Neural cell (in vitro differentiated cells): ENCODE data around the gene ALLC. TPM values are rescaled to one million over a fixed set of nuclear protein-coding genes. Genes with fewer than 3 reads are reported as not detected.

Experiments
- H2AFZ ChIP-seq: fragments of 200-600, 300-800 bp; sonication (generic), shearing (Covaris generic); 2 replicates; pipeline ENCODE4 v1.6.0; 2014; ENCODE audit warnings: low read depth, mild to moderate bottlenecking, antibody characterized with exemption, low read length, moderate library complexity
- H3F3A ChIP-seq: fragments of 200-600 bp; shearing (Covaris generic); 2 replicates; pipeline ENCODE4 v1.6.1; 2016; ENCODE audit warnings: mild to moderate bottlenecking, moderate library complexity, mixed read lengths, antibody characterized with exemption, low read length; ENCODE audit not compliant: insufficient read depth, poor library complexity, severe bottlenecking
- H3K27ac ChIP-seq: fragments of 200-600, 300-800 bp; sonication (generic), shearing (Covaris generic); 2 replicates; pipeline ENCODE4 v1.5.1; 2014; ENCODE audit warnings: mild to moderate bottlenecking, low read length, moderate library complexity
- H3K27me3 ChIP-seq: fragments of 300-800, 200-600 bp; sonication (generic), shearing (Covaris generic); 2 replicates; pipeline ENCODE4 v1.6.0; 2014; ENCODE audit warnings: mild to moderate bottlenecking, low read depth, low read length, moderate library complexity; ENCODE audit not compliant: insufficient read depth
- H3K36me3 ChIP-seq: fragments of 300-800, 200-600 bp; sonication (generic), shearing (Covaris generic); 2 replicates; pipeline ENCODE4 v1.5.1; 2014; ENCODE audit warnings: mild to moderate bottlenecking, antibody characterized with exemption, low read length, moderate library complexity; ENCODE audit not compliant: insufficient read depth
- H3K4me2 ChIP-seq: fragments of 300-800, 200-600 bp; sonication (generic), shearing (Covaris generic); 2 replicates; pipeline ENCODE4 v1.6.0; 2014; ENCODE audit warnings: mild to moderate bottlenecking, low read length
- H3K4me3 ChIP-seq: fragments of 300-800, 200-600 bp; sonication (generic), shearing (Covaris generic); 2 replicates; pipeline ENCODE4 v1.5.1; 2014; ENCODE audit warnings: mild to moderate bottlenecking, low read length, moderate library complexity
- H3K79me2 ChIP-seq: fragments of 200-600 bp; shearing (Covaris generic); replicated peaks from 2 replicates; pipeline ENCODE4 v1.6.0; 2014; ENCODE audit warnings: mild to moderate bottlenecking, low read length, moderate library complexity; ENCODE audit not compliant: insufficient read depth
- H3K9ac ChIP-seq: fragments of 300-800, 200-600 bp; sonication (generic), shearing (Covaris generic); 2 replicates; pipeline ENCODE4 v1.6.1; 2016; ENCODE audit warnings: mild to moderate bottlenecking, low read length, mixed read lengths
- H3K9me2 ChIP-seq: fragments of 200-600 bp; shearing (Covaris generic); 2 replicates; pipeline ENCODE4 v1.6.1; 2016; ENCODE audit warnings: mild to moderate bottlenecking, low read length, mixed read lengths; ENCODE audit not compliant: insufficient read depth
- H3K9me3 ChIP-seq: fragments of 200-600, 300-800 bp; sonication (generic), shearing (Covaris generic); 2 replicates; pipeline ENCODE4 v1.6.1; 2016; ENCODE audit warnings: mild to moderate bottlenecking, mixed run types, low read length, moderate library complexity, mixed read lengths
- H4K20me1 ChIP-seq: fragments of 200-600 bp; shearing (Covaris generic); 2 replicates; pipeline ENCODE4 v1.6.1; 2016; ENCODE audit warnings: mild to moderate bottlenecking, mixed run types; ENCODE audit not compliant: insufficient read depth
- EP300 ChIP-seq: fragments of 450-650 bp; conservative IDR thresholded peaks from 2 replicates; pipeline ENCODE4 v1.6.1; 2014; ENCODE audit warnings: antibody characterized with exemption, mild to moderate bottlenecking, moderate library complexity; ENCODE audit not compliant: poor library complexity, severe bottlenecking
- EZH2 ChIP-seq: fragments of 200-600, 300-800 bp; shearing (Covaris generic), sonication (generic); IDR thresholded peaks from 2 replicates; pipeline ENCODE4 v1.6.1; 2014; ENCODE audit warnings: antibody characterized with exemption, low read length, borderline replicate concordance, mild to moderate bottlenecking; ENCODE audit not compliant: insufficient read depth, poor library complexity, severe bottlenecking
- MXI1 ChIP-seq: fragments of 450-650 bp; conservative IDR thresholded peaks from 2 replicates; pipeline ENCODE4 v1.6.1; 2014; ENCODE audit warnings: antibody characterized with exemption, mild to moderate bottlenecking; ENCODE audit not compliant: poor library complexity, severe bottlenecking
- POLR2AphosphoS5 ChIP-seq: IDR thresholded peaks from 2 replicates; pipeline ENCODE4 v1.6.1; 2012
- RAD21 ChIP-seq: fragments of 450-650 bp; conservative IDR thresholded peaks from 2 replicates; pipeline ENCODE4 v1.6.1; 2014; ENCODE audit warnings: antibody characterized with exemption, mild to moderate bottlenecking, moderate library complexity
- SMC3 ChIP-seq: fragments of 450-650 bp; conservative IDR thresholded peaks from 2 replicates; pipeline ENCODE4 v1.6.1; 2014; ENCODE audit warnings: antibody characterized with exemption, mild to moderate bottlenecking, moderate library complexity; ENCODE audit not compliant: poor library complexity
- TAF1 ChIP-seq: IDR thresholded peaks from 2 replicates; pipeline ENCODE4 v1.6.1; 2012; ENCODE audit warnings: low read depth
- polyA plus RNA-seq: library from polyadenylated mRNA; depleted of rRNA; stranded (reverse); fragments of >200 nt; gene quantifications from 2 replicates; pipeline ENCODE4 v1.2.3, GENCODE V29; 2014
- small RNA-seq, 3 experiments: library from RNA; depleted of rRNA; stranded (forward); fragments of <200 nt; gene quantifications; one replicate each; pipeline ENCODE3, GENCODE V24; 2012
- TF ChIP-seq, protein P1 (sequence below): fragments of 450-650 bp; IDR thresholded peaks from 2 replicates; pipeline ENCODE4 v1.5.1; 2014; ENCODE audit warnings: antibody characterized with exemption, mild to moderate bottlenecking, moderate library complexity; ENCODE audit not compliant: poor library complexity, severe bottlenecking
- TF ChIP-seq, protein P2 (sequence below): IDR thresholded peaks from 2 replicates; pipeline ENCODE4 v1.6.1; 2012; ENCODE audit warnings: borderline replicate concordance

The ALLC gene
- polyA plus RNA-seq, 1 donor from 2014 or later: 0.33 TPM

GRCh38 chr2:3751806-3752205 is 93.8 kb downstream of the ALLC start:
- TF ChIP-seq MXI1 (no peak), TAF1 (no peak), EP300 (no peak), EZH2 (no peak), SMC3 (no peak), POLR2AphosphoS5 (no peak), RAD21 (no peak)
- TF ChIP-seq, protein P1, sequence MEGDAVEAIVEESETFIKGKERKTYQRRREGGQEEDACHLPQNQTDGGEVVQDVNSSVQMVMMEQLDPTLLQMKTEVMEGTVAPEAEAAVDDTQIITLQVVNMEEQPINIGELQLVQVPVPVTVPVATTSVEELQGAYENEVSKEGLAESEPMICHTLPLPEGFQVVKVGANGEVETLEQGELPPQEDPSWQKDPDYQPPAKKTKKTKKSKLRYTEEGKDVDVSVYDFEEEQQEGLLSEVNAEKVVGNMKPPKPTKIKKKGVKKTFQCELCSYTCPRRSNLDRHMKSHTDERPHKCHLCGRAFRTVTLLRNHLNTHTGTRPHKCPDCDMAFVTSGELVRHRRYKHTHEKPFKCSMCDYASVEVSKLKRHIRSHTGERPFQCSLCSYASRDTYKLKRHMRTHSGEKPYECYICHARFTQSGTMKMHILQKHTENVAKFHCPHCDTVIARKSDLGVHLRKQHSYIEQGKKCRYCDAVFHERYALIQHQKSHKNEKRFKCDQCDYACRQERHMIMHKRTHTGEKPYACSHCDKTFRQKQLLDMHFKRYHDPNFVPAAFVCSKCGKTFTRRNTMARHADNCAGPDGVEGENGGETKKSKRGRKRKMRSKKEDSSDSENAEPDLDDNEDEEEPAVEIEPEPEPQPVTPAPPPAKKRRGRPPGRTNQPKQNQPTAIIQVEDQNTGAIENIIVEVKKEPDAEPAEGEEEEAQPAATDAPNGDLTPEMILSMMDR: no peak
- TF ChIP-seq, protein P2, sequence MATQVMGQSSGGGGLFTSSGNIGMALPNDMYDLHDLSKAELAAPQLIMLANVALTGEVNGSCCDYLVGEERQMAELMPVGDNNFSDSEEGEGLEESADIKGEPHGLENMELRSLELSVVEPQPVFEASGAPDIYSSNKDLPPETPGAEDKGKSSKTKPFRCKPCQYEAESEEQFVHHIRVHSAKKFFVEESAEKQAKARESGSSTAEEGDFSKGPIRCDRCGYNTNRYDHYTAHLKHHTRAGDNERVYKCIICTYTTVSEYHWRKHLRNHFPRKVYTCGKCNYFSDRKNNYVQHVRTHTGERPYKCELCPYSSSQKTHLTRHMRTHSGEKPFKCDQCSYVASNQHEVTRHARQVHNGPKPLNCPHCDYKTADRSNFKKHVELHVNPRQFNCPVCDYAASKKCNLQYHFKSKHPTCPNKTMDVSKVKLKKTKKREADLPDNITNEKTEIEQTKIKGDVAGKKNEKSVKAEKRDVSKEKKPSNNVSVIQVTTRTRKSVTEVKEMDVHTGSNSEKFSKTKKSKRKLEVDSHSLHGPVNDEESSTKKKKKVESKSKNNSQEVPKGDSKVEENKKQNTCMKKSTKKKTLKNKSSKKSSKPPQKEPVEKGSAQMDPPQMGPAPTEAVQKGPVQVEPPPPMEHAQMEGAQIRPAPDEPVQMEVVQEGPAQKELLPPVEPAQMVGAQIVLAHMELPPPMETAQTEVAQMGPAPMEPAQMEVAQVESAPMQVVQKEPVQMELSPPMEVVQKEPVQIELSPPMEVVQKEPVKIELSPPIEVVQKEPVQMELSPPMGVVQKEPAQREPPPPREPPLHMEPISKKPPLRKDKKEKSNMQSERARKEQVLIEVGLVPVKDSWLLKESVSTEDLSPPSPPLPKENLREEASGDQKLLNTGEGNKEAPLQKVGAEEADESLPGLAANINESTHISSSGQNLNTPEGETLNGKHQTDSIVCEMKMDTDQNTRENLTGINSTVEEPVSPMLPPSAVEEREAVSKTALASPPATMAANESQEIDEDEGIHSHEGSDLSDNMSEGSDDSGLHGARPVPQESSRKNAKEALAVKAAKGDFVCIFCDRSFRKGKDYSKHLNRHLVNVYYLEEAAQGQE: no peak
- Histone ChIP-seq H3K27ac (no peak overlapping the region), H3K9me2 (no peaks in the 10 kb centered on the region), H3K9ac (no peak overlapping the region), H4K20me1 (no peaks in the 10 kb centered on the region), H3K4me3 (no peak overlapping the region), H3K9me3 (no peaks in the 10 kb centered on the region), H3F3A (no peaks in the 10 kb centered on the region), H3K79me2 (no peaks in the 10 kb centered on the region), H2AFZ (no peak overlapping the region), H3K4me2 (no peak overlapping the region), H3K27me3 (no peaks in the 10 kb centered on the region), H3K36me3 (no peaks in the 10 kb centered on the region)

Small RNA genes within 50 kb of the gene (small RNA-seq; reads per million reads assigned to genes)
- 0 reads per million in 3 experiments for gene TMSB4XP2

Other genes starting within 250 kb of the ALLC start
- 21.3 and 23.9 TPM in 2 replicates for gene ADI1, start 138.7 kb upstream of the ALLC start, polyA plus RNA-seq
- 23.4 and 25.0 TPM in 2 replicates for gene RNASEH1, start 99.9 kb upstream of the ALLC start, polyA plus RNA-seq
- 1,885 and 2,249 TPM in 2 replicates for gene RPS7, start 82.9 kb upstream of the ALLC start, polyA plus RNA-seq
- gene COLEC11, start 63.1 kb upstream of the ALLC start, polyA plus RNA-seq: 1.7 and 4.0 TPM in 2 replicates
- gene DCDC2C, start 45.4 kb downstream of the ALLC start, polyA plus RNA-seq: not detected in 2 replicates